SKM-1 treated with dmso at 0.1 percent for 144 hours (cell line): ENCODE results near the gene NDUFAF8.

Experiments used
- DNase-seq: peaks from one replicate; lab custom pipeline; 2025; ENCODE audit not compliant: unreplicated experiment; lab: John Stamatoyannopoulos, UW

The NDUFAF8 gene

GRCh38 chr17:81200695-81201580 lies 38.2 kb upstream of the NDUFAF8 start:
- DNase-seq = peak; percentile 72

DNA sequence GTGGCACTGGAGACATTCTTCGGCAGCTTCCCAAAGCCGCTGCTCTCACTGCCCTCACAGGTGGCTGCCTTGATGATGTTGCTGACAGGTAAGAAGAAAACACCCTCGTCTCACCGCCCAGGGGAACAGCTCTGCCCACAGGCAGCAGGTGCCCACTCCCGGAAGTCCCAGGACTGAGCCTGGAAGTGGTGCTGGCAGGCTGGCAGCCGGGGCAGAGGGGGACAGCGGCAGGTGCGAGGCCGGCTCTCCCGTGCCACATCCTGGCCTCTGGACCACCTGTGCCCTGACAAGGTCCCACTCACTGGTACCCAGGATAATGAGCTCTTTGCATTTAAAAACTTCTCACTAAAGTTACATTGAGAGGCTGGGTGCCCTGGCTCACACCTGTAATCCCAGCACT lies 36.8 kb upstream of the NDUFAF8 start:
- no peak for DNase-seq

DNA sequence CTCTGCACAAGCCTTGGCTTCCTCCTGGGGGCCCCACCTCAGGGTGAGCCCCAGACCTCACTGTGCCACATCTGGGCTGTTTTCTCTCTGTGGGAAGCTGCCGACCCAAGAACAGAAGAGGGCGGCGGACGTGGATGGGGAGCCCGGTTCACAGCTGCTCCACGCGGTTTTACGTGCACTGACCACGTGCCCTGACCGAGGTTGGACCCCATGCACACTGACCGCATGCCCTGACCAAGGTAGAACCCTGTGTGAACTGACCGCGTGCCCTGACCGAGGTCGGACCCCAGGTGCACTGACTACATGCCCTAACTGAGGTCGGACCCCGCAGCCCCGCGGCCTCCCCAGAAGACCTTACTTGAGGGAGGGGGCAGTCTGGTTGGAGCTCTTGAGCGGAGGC lies 36.0 kb upstream of the NDUFAF8 start:
- DNase-seq = no peak

DNA sequence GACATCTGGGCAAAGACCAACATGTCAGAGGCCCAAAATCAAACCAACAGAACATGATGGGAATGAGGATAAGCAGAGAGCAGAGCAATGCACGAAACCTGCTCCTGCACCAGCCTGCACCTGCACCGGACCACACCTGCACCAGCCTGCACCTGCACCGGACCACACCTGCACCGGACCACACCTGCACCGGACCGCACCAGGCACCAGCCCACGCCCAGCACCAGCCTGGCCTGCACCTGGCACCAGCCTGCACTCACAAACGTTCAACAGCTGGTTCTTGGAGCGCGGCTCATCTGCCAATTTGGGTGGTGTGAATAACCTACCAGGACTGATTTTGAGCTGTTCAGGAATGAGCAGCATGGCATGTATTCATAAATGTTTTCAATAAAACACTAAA lies 34.5 kb upstream of the NDUFAF8 start:
- no peak for DNase-seq

DNA sequence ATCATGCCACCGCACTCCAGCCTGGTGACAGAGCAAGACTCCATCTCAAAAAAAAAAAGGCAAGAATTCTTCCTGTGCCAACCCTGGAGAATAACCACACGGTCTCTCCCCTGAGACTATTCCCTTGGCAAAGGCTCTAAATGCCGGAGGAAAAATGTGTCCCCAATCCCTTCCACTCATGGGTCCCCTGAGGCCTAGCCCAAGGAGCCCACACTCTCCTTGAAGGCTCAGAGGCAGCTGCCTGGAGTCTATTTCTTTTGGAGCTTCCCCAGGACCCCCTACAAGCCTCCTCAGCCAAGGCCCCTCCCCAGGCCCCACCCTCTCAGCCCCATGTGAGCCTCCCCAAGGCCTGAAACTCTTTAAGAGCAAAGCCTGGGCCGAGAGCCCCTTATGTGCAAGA lies 33.0 kb upstream of the NDUFAF8 start:
- DNase-seq = no peak

GRCh38 chr17:81206657-81207056 lies 32.5 kb upstream of the NDUFAF8 start:
- no peak for DNase-seq

GRCh38 chr17:81207610-81208581 lies 31.2 kb upstream of the NDUFAF8 start:
- no peak for DNase-seq

DNA sequence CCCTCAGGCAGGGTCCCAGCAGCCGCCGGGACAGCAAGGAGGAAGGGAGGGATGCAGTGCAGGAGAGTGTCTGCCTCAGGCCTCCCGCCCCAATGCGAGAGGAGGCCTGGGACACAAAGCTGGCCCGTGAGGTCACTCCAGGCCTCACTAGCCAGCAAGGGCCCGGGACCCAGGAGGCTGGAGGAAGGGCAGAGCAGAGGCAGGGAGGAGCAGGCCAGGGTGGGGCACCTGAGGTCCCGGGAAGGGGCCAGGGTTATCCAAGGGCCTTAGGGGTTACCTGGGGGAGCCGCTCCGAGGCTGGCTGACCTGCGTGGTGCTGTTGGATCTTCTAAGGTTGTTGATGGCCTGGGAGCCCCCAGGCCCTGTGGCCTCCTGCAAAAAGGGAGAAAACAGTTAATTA lies 30.5 kb upstream of the NDUFAF8 start:
- DNase-seq = no peak

- DNase-seq = no peak
Measured at GRCh38 chr17:81209141-81209540, 30.0 kb upstream of the NDUFAF8 start.

DNA sequence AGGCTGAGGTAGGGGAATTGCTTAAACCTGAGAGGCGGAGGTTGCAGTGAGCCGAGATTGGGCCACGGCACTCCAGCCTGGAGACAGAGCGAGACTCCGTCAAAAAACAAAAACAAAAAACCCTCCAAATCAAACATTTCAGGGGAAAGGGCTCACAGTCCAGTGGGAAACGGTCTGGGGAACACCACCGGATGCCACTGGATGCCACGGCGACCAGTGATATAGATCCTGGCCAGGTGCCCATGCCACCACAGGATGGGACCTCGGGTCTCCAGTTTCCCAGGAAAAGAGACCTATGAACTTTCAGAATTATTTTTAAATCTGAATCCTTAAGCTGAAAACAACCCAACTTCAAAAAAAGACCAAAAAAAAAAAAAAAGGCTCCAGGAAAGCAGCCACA lies 28.7 kb upstream of the NDUFAF8 start:
- DNase-seq = no peak

DNA sequence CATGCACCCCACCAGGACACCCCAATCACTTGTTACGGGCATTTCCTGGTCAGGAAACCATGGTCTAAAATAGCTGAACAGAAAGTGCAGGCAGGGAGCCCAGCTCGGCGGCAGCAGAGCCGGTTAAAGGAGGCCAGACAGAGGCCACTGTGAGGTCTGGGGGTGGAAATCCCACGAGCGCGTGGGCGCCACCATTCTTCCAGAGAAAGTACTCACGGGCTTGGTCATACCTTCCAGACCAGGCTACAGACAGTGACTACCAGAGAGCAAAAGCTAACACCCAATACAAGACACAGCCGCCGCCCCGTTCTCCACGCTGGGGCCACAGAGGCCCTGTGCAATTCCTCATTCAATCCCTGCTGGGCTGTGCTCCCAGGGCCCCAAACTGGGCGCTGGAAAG lies 28.2 kb upstream of the NDUFAF8 start:
- no peak for DNase-seq

- DNase-seq = no peak
Measured at GRCh38 chr17:81212365-81212764, 26.8 kb upstream of the NDUFAF8 start.

DNA sequence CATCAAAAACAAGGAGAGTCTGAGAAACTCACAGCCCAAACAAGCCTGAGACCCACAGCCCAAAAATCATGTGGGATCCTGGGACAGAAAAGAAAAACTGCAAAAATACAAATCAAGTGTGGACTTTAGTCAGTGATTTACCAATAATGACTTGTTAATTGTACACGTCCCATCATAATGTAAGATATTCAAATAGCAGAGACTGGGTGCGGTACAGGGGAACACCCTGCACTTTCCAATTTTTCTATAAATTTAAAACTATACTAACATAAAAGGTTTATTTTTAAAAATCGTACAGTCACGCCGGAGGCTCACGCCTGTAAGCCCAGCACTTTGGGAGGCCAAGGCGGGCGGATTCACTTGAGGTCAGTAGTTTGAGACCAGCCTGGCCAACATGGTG lies 25.1 kb upstream of the NDUFAF8 start:
- DNase-seq = no peak

GRCh38 chr17:81217491-81217890 lies 21.6 kb upstream of the NDUFAF8 start:
- no peak for DNase-seq

GRCh38 chr17:81218459-81218858 lies 20.7 kb upstream of the NDUFAF8 start:
- DNase-seq = no peak

- no peak for DNase-seq
Measured at GRCh38 chr17:81218991-81219390, 20.1 kb upstream of the NDUFAF8 start.

DNA sequence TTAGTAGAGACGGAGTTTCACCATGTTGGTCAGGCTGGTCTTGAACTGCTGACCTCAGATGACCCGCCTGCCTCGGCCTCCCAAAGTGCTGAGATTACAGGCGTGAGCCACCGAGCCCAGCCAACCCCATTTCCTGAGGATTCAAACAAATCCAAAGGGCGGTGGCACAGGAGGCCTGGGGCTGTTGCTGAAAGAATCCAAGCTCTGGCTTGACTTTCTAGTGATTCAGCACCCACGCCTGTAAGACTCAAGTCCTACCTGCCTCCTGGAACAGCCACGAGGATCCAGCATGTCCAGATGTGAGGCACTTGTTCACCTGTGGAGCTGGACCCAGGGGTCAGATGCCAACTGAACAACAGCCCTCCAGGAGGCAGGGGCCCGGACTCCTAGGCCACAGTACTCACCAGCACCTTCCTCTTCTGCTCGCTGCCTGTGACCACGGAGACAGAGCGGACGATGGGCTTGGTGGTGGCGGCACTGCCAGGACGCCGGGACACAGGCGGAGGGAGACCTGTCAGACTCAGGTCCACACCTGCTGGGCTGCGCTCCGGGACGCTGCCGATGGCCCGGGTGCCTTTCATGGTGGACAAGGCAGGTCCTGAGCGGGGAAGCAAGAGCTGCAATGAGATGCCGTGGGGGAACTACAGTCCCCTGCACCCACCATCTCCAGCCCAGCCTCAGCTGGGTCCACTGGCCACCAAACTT lies 19.5 kb upstream of the NDUFAF8 start:
- DNase-seq = no peak

DNA sequence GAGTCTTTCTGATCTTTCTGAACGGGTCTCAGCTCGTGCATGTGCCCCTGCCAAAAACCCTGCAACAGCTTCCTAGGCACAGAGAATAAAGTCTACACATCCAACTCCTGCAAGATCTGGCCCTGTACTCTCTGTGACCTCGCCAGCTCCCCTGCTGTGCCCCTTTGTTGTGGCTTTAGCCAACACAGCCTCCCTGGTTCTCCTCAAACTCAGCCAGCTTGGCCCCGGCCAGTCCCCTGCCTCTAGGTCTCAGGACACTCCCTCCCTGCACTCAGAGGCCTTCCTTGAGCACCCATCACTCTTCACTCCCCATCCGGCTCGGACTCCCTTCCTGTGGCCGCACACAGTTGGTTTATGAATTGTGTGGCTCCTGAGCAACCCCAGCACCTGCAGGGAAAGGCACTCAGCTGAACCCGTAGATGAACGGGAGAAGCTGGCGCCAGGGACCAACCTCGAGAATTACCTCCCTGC lies 17.7 kb upstream of the NDUFAF8 start:
- no peak for DNase-seq

DNA sequence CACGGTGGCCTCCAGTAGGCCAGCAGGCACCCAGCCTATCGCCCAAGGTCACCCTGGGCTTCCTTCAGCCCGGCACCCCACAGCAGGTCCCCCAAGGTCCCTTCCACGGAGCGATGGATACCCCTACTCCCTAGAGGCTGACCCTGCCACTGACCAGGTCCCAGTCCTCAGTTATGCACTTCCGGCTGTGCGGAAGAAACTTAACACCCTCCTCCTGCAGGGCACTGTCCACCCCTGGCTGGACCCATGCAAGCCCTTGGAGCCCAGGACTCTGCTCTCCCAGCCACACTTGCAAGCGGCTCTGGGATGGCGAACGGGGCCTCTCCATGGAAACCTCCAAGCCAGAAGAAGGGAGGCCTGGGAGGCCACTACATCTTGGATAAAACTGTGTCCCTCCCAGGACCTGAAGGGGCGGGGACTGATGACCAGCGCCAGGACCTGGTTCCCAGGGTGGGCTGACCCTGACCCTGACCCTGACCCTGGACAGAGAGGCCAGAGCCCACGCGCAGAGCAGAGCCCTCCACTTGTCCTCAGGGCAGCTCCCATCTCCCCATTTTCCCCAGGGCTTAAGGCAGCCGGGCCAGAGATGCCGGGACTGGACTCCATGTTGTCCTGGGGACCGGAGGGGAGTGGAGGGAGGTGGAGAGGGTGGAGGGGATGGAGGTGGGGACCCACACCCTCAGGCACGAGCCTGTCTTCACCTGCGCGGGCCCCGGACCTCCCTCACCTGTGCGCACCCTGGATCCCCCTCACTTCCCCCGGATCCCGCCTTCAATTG lies 17.1 kb upstream of the NDUFAF8 start:
- DNase-seq = no peak

DNA sequence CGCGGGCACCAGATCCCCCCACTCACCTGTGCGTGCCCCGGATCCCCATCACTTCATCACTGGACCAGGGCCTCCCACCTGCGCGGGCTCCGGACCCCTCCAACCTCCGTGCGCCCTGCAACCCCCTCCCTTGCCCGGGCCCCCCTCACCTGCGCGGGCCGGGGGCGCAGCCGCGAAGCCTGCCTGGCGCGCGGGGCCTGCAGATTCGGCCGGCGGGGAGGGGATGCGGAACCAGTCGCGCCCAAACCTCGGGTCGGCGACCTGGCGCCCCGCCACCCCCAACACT lies 16.6 kb upstream of the NDUFAF8 start:
- no peak for DNase-seq
